Limb (tissue), 2 donors: ENCODE results near the gene ADAMTS8.
A peak's percentile ranks its signal among the peaks of the same experiment; 100 is the strongest.

Experiments
- DNase-seq, 2 donors: peaks; one replicate each; pipeline ENCODE4 v3.0.0-alpha.2; 2016; ENCODE audit errors: extremely low spot score in 2 of 2

ADAMTS8 gene

DNA sequence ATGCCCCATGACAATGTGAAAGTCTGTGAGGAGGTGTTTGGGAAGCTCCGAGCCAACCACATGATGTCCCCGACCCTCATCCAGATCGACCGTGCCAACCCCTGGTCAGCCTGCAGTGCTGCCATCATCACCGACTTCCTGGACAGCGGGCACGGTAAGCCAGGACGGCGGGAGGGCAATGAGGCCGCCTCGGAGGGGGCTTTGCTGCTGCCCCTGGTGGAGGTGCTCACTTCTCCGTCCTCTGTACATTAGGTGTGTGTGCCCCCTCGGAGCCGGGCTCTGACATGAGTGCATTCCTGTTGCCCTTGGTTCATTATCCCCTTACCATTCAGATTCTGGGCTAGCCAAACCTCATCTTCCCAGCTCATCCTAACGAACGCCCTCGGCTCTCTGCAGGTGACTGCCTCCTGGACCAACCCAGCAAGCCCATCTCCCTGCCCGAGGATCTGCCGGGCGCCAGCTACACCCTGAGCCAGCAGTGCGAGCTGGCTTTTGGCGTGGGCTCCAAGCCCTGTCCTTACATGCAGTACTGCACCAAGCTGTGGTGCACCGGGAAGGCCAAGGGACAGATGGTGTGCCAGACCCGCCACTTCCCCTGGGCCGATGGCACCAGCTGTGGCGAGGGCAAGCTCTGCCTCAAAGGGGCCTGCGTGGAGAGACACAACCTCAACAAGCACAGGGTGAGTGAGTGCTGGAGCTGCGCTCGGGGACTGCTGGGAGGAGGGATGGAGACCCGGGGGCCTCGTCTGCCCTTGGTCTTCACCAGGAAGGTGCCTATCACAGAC is 33.9 kb upstream of the ADAMTS8 start:
- DNase-seq, result no peak

DNA sequence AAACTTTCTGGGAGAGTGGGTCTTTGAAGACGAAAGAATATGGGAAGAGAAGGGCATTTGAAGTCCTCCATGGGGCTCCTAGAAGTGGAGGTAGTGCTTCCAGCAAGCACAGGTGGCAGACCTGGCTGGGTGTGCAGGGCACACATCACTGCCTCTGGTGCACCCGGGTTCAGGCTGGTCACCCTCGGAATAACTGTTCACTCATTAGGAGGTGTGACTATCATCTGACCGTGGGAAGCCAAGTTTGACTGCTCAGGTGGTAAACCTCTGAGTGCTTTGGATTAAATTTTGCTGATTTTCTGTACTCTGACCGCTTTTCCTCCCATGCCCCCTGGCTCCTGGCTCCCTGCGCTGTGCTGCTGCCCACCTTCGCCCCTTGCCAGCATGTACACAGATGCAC is 31.1 kb upstream of the ADAMTS8 start:
- no peak for DNase-seq

DNA sequence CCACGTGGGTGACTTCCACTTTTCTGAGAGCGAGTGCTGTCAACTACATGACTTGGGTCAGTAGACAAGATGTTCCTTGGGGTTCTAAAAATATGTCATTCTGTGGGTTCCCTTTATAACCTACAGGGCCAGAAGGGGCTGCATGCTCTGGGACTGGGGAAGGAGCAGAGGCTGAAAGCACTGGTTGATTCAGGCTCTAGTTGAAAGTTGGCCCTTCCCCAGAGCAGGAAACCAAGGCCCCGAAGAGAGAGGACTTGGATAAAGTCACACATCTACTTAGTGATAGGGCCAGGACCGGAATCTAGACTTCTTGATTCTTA is 30.0 kb upstream of the ADAMTS8 start:
- DNase-seq, result no peak

DNA sequence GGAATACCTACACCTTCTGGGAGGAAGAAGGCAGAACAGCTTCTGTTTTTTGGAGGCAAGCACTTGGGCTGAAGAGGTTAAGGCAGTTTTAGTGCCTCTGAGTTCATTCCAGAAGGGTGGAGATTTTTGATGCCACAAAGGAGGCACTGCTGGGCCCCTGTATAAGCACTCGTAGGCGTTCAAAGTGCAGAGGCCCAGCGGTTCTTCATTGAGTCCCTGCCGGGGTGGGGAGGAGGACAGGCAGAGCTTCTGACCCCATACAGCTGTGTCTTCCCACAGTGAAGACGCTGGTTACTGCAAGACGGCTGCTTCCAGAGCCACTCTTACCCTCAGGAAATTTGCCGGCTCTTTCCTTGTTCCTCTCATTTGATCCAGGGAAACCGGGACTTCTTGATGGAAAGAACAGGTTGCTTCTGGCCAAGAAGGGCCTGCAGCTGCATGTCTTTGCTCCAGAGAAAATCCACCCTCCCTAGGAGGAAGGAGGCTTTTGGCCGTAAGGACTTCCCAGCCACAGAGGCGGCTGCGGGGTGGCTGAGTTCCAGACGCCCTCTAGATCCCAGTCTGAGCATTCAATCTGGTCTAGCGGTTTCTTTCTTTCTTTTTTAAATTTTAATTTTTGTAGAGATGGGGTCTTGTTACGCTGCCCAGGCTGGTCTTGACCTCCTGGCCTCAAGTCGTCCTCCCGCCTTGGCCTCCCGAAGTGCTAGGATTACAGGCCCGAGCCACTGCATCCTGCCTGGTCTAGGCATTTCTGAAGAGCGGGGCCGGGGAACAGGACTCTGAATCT is 29.4 kb upstream of the ADAMTS8 start:
- DNase-seq, result peak in 1 of 2 donors; percentile 38

DNA sequence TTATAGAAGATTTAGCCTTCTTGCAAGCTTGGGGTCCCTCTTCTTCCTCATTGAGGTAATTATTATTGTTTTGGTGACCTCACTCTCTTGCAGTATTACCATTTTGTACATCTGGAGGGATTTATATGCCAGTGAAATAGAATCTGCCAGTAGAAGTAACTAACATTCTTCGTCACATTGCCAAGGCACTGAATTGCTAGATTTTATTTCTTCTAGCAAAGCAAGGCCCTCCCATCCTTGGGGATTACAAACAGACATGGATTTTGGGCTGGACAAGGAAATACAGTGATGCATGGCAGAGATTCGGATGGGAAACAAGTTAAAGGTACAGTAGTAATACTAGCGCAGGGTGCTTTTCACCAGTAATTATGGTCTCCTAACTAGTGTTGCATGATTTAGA is 27.9 kb upstream of the ADAMTS8 start:
- DNase-seq, result peak in 1 of 2 donors; percentile 27

DNA sequence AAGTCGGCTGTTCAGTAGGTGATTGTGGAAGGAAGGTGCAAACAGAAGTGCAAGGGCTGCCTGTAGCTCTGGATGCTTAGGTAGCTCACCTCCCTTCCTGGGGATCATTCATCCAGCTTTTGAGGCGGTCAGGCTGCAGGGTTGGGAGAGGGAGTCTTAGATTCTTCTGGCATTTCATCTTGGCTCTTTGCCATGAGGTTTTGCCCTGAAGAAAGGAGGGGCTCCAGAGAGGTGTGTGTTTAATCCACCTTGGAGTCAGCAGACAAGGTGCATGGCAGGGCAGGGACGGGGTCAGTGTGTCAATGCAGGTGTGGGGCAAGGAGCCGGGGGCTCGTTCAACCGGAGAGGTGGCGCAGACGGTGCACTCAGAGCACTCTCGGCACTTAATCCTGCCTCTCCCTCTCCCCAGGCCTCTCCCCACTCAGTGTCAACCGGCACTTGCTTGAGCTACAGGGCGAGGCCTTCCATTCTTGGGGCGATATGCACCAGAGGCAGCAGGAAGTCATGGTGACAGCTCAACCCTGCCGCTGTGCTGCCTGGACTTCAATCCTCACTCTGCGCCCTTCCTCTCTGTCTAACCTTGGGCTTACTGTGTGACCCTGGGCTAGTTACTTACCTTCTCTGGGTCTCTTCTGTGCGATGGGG is 27.2 kb upstream of the ADAMTS8 start:
- no peak for DNase-seq

DNA sequence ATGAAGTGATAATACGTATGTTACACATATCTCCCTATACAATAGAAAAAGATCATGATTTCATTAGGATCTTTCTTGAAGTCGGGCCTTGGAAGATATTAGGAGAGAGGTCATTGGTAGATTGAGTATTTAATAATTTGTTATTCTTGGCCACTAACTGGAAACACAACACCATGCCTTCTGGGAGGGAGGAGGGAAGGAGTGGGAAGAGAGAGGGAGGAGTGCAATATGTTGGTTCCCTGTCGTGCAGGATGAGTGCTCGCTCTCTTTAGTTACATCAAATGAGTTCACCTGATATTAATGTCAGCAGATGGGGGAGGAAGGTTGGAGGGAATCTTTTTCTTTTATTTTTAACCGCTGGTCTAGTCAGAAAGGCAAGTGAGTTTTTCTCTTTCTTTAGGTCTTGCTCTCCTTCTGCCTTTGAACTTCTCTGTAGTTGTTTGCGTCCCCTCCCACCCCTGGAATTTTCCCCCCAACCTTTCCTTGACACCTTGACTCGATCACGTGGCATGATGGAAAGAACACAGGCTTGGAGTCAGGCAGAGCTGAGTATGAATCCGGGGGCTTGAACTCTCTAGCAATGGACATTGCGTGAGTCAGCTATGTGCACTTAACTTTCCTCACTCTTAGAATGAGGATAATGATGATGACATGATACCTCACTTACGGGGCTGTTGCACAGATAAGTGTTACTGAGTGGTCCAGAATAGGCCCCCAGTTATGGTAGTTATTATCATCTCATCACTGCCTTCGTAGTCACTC is 26.3 kb upstream of the ADAMTS8 start:
- DNase-seq, result no peak

DNA sequence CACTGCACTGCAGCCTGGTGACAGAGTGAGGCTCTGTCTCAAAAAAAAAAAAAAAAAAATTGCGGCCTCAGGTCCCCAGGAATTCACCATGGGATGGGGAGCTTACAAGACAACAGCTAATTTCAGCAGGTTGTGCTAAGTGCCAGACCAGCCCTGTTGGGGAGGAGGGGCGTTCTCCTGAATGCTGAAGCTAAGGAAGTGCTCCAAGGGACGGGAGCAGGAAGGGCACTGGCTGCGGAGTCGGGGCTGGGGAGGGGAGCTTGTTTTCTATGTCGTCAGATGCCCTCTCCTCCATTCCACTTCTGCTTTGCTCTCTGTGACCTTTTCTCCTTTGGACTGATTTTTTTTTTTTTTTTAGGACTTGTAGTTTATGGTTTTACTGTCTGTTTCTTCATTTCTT is 24.5 kb upstream of the ADAMTS8 start:
- no peak for DNase-seq

DNA sequence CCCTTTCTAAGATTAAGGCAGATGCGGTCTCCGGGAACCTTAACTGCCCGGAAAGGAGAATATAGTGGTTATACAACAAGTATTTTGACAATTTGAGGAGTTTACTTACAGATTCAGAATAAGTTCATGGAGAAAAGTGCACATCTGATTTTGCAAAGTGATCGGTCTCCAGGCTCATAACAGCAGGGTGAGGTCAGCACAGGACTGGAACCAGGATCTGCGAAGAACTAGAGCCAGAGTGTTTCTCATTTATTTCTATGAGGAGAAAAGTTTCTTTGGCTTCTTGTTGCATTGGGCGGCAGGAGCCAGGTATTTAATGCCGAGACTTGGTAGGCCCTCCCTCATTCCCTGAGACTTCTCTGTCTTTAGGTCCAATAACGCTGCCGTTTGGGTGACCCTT is 23.8 kb upstream of the ADAMTS8 start:
- DNase-seq, result no peak

DNA sequence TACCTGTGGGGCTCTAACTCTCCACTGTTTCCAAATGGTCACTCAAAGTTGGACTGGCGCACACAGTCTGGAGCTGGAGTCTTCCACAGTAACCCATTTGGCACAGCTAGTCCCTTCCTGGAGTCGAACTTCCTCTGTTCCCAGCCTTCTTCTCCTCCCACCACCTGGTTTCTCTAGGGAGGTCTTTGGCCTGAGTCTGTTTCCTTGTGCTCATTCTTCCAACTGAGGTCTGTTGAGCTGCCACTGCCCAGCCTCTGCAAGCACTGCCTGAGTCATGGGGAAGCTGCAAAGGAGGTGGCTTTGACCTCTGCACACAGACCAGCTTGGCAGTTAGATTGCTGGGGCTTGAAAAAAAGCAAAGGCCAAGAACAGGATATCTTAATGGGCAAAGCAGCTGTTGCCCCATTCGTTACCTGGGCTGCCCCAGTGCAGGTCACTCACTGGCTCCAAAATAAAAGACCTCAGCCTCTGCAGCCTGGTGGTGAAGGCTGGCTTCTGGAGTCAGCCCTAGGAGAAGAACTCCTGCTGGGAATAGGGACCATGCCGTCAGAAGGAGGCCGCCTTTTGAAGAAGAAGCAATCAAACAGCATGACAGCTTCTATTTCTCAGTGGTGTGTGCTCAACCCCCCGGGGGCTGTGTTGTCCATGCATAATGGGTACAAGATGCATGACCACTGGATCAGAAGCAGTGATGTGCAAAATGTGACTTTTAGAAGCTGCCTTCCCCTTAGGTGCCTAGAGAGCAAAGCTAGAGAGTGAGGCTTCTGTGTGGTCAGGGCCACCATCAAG is 23.0 kb upstream of the ADAMTS8 start:
- DNase-seq, result no peak

DNA sequence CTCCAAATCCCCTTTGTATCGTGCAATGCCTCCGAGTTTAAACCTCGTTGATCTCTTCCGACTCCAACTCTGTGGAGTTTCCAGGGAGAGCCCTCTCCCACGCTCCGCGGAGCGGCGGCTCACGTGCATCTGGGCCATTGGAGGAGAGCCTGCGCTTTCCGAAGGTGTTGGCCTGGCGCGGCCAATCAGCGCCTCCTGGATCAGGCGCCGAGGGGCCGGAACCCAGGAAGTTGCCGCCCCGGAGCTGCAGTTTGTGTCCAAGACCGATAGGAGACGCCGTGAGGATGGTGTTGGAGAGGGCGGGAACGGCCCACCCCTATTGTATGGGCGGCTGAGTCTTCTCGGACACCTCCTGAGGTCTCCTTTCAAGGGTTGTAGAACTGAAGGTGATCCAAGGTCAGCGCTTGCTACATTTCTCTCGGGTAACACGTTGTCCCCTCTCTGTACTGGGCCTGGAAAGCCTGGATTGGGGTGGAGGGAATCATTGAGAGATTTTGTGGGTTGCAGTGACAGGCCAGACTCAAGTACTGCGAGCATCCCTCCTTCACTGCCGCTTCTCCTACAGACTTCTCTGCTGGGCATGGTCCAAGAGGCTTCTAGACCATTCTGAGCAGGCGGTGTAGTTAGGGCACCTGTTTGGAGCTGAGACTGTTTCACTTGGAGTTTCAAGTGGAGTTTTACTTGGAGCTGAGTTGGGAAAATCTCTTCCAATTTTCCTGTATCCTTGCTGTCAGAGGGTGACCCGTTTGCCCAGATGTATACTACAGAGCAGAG is 21.8 kb upstream of the ADAMTS8 start:
- peak; percentile 79 to 82 for DNase-seq

DNA sequence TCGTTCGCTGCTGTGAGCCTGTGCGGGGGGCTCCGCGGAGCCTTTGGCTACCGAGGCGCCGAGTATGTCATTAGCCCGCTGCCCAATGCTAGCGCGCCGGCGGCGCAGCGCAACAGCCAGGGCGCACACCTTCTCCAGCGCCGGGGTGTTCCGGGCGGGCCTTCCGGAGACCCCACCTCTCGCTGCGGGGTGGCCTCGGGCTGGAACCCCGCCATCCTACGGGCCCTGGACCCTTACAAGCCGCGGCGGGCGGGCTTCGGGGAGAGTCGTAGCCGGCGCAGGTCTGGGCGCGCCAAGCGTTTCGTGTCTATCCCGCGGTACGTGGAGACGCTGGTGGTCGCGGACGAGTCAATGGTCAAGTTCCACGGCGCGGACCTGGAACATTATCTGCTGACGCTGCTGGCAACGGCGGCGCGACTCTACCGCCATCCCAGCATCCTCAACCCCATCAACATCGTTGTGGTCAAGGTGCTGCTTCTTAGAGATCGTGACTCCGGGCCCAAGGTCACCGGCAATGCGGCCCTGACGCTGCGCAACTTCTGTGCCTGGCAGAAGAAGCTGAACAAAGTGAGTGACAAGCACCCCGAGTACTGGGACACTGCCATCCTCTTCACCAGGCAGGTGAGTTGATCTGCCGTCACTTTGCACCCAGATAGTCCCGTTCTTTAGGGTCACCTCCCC is 21.0 kb upstream of the ADAMTS8 start:
- DNase-seq, result peak in 1 of 2 donors; percentile 64

DNA sequence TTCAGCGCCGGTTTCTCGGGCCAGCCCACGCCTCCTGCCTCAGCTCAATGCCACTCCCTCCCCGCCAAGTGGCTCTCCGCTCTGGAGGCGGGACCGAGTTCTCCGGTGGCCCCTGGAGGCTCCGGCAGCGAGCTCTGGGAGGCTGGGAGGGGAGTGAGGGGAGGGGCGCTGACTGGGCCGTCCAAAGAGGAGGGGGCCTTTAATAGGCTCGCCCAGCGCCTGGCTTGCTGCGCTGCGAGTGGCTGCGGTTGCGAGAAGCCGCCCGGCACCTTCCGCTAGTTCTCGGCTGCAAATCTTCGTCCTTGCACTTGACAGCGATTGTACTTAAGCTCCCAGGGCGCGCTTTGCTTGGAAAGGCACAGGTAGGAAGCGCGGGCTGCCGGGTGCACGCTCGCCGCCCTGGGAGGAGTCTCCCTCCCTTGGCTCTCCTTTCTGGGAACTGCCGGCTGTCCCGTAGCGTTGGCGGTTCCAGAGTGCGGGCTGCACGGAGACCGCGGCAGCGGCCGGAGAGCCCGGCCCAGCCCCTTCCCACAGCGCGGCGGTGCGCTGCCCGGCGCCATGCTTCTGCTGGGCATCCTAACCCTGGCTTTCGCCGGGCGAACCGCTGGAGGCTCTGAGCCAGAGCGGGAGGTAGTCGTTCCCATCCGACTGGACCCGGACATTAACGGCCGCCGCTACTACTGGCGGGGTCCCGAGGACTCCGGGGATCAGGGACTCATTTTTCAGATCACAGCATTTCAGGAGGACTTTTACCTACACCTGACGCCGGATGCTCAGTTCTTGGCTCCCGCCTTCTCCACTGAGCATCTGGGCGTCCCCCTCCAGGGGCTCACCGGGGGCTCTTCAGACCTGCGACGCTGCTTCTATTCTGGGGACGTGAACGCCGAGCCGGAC is 20.3 kb upstream of the ADAMTS8 start, which contains the start of gene ADAMTS15:
Gene ADAMTS15, plus strand, starts transcription at position 230 of the 894 bp plus-strand sequence. Its CDS starts 329 bp downstream, at position 559.
- peak; percentile 90 for DNase-seq

DNA sequence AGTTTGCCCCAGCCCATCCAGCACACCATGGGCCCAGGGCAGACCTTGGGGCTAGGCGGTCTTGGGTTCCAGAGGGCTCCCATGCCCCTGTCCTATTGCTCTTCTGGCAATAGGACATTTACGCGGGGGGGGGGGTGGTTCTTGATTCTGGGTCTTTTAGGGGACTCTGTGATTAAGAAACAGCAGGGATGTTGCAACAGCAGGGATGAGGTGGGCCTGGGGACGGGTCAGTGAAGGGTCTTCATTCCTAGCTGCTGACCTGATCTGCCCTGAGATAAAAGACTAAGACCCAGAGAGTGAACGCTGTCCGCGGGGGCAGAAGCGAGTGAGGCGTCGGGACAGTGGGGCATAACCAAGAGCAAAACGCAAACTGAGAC is 19.6 kb upstream of the ADAMTS8 start:
- DNase-seq, result peak in 1 of 2 donors; percentile 49

DNA sequence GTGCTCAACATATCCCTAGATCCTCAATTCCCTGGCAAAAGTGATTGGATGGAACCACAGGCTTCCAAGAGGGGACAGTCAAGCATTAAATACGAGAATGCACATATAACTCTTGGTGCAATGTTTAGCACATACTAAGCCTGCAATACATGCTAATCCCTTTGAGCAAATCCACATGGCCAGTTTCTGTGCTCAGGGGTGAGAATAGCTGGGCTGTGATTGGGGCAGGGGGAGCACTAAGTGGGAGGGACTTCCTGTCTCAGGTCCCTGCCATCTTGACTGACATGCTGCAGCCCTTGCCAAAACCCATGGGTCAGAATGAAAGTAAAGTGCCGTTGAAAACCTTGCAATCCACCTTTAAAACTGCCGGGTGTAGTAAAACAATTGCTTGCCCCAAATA is 17.4 kb upstream of the ADAMTS8 start:
- DNase-seq, result no peak

DNA sequence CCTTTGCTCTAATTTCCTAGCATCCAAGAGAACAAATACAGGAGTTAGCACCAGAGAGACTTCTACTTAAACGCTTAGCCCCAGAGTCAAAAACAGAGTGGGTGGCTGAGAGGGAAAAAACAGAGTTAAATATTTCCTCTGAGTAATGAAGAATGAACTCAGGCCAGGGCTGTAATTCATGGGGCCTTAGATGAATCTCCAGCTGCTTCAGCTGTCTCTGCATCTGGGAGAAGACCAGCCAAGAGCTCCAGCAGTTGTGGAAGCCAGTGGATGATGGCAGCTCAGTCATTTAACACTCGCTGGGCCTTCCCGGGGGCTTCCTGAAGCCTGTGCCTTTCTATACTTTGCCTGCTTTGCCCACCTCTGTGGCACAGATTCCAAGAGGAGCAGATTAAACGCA is 14.3 kb upstream of the ADAMTS8 start:
- DNase-seq, result peak in 1 of 2 donors; percentile 75

DNA sequence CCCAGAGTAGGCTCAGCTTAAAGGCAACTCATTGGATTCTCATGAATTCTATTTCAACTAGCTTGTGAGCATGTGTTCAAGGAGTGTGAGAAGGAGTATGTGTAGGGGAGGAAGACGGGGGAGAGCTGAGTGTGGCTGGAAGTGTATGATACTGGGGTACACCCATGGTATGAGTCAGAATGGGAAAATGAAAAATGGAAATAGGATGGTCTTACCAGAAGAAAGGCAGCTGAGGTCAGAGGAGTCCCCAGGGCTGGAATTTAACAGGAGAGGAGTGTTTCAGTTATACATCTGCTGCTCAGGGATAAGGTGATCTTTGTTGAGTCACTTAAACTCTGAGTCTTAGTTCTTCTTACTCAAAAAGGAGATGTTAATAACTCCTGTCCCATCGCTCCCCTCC is 13.3 kb upstream of the ADAMTS8 start:
- DNase-seq, result no peak

DNA sequence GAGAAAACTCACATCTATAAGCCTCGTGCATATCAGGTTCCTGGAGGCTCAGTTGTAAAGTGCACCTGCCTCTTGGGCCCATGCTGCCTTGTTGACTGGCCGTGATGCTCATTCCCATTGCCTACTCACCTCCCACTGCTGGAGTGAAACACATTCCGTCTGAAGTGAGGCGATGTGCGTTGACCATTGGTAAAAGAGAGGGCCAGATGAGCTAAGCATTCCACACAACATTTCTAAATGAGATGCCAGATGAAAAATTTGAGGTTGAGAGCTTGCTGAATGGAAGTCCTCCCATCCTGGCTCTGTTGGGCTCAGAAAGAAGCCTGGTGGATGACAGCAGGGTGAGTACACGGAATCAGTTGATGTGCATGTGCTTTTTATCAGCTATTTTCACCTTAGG is 11.5 kb upstream of the ADAMTS8 start:
- no peak for DNase-seq

DNA sequence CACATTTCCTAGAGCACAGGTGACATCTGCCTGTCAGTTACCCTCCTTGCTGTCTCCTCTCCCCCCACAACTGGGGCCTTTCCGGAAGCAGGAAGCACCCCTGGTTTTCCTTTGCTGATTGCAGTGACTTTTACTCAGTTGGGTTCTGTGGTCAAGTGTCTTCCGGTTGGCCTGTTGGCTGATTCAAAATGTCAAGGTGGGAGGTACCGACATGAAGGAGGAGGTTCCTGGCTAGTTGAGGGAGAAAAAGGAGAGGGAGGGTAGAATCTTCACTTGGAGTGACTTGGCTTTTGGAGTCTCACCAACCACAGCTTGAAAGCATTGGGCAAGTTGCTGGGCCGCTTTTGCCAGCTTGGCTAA is 10.7 kb upstream of the ADAMTS8 start:
- DNase-seq, result no peak
